HUDEP-2 (cell line): ENCODE results near the gene CEP57L1.
"Not testable (repeated sequence)": the region's sequence is repeated elsewhere in the genome, so short reads cannot be mapped to it uniquely, and the experiment has no call there.

Experiments used
- DNase-seq, 76 experiments: peaks; one replicate each; lab custom pipeline; 2025; ENCODE audit not compliant: unreplicated experiment in 76 of 76; lab: John Stamatoyannopoulos, UW

CEP57L1 gene

GRCh38 chr6:109166673-109167072, 71.4 kb downstream of the CEP57L1 start:
- peak in 8 of 76 experiments; percentile 18 to 62 (median 32) for DNase-seq

DNA sequence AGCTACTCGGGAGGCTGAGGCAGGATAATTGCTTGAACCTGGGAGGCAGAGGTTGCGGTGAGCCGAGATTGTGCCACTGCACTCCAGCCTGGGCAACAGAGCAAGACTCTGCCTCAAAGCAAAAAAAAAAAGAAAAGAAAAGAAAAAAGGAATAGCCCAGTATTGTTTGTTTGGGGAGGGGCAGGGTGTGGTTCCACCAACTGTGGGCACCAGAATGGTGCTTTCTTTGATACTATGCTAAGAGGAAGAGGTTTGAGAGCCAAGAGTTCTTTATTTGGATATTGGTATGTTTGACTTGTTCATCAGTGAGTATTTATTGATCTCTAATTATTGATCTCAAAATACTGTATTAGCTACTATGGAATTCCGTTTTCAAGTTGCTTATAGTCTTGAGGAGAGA, 72.3 kb downstream of the CEP57L1 start:
- peak in 9 of 76 experiments; percentile 11 to 54 (median 18) for DNase-seq

- DNase-seq = no peak
These were observed 75.0 kb downstream of the CEP57L1 start for GRCh38 chr6:109170333-109170732.

DNA sequence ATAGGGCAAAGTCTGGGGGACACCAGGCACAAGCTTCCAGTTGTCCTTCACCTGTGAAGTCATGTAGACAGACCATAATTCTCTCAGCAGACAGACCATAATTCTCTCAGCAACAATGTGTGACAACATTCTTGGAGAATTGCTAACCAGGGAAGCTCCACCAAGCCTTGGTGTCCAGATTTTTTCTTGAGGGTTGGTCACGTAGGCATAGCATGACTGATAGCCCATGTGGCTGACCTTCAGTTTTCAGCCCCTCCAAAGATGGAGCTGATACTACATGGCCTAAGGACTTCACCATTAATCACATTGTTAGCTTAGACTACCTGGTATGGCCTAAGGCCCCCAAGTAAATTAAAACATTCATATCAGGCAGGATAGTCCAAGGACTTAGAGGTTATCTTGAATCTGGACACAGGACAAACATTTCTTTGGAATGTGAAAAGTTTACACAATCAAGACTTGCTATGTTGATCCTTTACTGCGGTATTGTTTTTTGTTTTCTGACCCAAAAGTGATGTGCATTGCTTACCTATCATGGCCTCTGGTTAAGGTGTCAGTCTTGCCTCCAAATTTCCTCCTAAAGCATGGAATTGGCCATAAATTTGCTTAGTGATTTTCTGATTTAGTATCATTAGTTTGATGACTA, 76.9 kb downstream of the CEP57L1 start:
- DNase-seq = no peak

DNA sequence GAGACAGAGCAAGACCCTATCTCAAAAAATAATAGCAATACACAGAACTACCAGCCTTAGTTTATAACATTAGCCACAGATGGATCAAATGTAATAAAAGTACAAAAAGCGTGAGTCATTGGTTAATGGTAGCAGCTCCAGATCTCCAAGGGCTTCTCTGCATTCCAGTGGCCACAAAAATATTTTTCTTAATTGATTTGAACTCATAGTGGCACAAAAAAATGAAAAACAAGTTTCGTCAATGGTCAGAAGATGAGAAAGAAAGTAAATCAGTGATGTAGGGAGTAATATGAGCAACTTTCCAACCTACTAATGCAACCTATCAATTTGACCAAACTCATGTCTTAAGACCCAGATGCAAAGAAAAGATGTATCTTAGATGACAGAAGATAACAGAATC, 79.6 kb downstream of the CEP57L1 start:
- DNase-seq = no peak

DNA sequence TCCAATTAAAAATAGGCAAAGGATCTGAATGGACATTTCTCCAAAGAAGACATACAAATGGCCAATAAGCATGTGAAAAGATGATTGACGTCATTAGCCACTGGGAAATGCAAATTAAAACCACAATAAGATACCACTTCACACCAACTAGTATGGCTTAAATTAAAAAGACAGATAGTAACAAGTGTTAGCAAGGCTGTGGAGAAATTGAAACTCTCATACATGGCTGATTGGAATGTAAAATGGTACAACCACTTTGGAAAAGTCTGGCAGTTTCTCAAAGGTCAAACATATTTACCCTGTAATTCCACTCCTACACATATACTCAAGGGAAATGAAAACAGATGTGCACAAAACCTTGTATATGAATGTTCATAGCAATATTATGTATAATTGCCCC, 83.6 kb downstream of the CEP57L1 start:
- DNase-seq = no peak

- DNase-seq = no peak
These were observed 84.2 kb downstream of the CEP57L1 start for GRCh38 chr6:109179507-109179906.

GRCh38 chr6:109182578-109182977, 87.3 kb downstream of the CEP57L1 start:
- DNase-seq = no peak

- peak in 13 of 76 experiments; percentile 3 to 32 (median 20) for DNase-seq
These were observed 87.9 kb downstream of the CEP57L1 start for GRCh38 chr6:109183109-109183650.

GRCh38 chr6:109184638-109185037, 89.3 kb downstream of the CEP57L1 start:
- no peak for DNase-seq

- peak in 39 of 76 experiments; percentile 19 to 76 (median 38) for DNase-seq
These were observed 90.7 kb downstream of the CEP57L1 start for GRCh38 chr6:109186012-109186411.

- peak in 38 of 76 experiments; percentile 10 to 70 (median 40) for DNase-seq
These were observed 92.2 kb downstream of the CEP57L1 start for GRCh38 chr6:109187399-109188114.

DNA sequence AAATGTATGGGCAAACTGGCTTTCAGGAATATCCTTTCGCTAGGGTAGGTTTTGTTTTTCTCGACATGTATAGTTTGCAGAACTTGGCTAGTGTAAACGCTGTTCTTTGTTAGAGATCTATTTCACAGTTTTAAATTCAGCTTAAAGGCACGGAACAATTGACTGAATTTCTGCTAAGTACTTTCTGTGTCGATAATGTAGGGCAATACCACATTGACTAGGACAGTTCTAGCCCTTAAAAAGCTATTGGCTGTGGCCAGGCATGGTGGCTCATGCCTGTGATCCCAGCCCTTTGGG, 92.8 kb downstream of the CEP57L1 start:
- no peak for DNase-seq

GRCh38 chr6:109191368-109191767, 96.1 kb downstream of the CEP57L1 start:
- DNase-seq = not testable (repeated sequence)

GRCh38 chr6:109192865-109193264, 97.6 kb downstream of the CEP57L1 start:
- no peak for DNase-seq

DNA sequence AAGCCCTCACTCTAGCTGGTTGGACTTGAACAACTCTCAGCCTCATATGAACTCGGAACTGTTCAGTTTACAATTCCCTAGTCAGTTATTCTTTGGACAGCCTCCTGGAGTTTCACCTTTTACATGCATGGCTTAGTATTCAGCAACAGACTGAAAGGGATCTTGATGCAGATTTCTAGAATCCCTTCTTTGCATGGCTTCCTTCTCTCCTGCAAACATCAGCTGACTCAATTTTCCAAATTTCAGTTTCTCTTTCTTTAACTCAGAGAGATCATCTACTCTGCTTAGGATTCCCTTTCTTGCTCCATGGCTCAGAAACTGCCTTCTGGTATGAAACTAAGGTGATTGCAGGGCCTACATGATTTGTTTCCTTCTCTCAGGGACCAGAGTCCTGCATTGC, 99.6 kb downstream of the CEP57L1 start:
- DNase-seq = no peak

DNA sequence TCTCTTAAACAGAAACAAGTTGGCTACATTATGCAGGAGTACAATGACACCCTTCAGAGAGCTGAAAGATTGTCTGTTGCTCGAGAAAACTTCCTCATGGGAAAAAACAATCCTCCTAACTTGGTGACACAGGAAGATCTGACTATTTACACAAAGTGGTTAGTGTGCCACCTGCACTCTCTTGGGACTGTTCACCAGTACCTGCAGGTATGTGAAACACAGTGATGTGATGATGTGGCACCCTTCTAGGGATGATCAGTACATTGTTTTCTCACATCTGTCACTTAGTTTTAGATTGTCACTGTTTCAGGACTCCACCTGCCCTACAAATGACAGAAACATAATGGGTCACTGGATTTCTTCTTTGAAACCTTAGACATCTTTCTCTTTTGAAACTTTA, 101.8 kb downstream of the CEP57L1 start:
- no peak for DNase-seq

DNA sequence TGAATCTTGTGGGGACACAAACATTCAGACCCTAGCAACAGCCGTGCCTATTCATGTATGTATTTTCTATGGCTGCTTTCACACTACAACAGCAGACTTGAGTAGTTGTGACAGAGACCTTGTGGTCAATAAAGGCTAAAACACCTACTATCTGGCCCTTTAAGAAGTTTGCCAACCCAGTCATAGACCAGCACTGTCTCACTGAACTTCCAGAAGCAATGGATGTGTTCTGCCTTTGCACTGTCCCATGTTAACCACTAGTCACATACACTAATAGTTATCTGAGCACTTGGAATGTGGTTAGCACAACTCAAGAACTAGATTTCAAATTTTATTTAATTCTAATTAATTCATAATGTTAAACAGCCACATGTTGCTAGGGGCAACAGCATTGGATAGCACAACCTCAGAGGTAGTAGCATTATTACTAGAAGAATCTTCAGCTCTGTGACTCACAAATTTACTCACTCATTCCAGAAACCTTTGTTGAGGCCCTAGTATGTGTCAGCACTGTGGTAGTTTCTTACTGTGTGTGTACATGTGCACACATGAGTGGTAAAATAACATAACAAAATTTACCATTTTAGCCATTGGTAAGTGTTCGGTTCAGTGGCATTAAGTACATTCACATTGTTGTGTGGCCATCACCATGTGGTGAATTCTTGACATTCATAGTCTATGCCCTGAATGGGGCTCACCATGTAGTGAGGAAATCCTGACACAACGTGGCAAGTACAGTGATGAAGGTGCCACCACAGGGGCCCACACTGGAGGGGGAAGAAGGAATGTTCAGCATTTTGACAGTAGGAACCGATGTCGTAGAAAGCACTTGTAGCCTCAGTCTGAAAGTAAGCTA, 107.3 kb downstream of the CEP57L1 start:
- no peak for DNase-seq

DNA sequence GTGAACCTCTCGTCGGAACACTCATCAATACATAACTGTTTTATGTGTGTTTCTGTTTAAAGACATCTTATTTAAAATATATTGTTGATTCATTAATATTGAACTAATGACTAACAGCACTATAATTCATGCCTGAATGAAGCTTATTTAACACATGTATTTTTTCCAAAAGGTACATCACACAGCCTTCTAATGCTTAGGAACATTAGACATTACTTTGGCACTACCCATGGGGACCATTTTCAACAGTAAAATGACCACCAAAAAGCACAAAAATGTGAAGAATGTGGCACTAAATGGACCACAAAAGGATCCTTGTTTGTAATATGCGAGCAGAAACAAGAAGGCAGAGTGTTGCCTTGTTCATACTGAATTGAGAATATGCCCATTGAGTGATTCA, 109.2 kb downstream of the CEP57L1 start:
- DNase-seq = no peak

- no peak for DNase-seq
These were observed 117.4 kb downstream of the CEP57L1 start for GRCh38 chr6:109212683-109213082.
